GM12865 (cell line): ENCODE measurements around the gene PRR22.
"Not testable (repeated sequence)": the region's sequence is repeated elsewhere in the genome, so short reads cannot be mapped to it uniquely, and the experiment has no call there.

ENCODE experiments used
- DNase-seq: peaks from one replicate; pipeline ENCODE4 v3.0.0; 2010; ENCODE audit warnings: low read depth
- H3K4me3 ChIP-seq: 2 replicates; pipeline ENCODE4 v1.5.1; 2011; ENCODE audit warnings: mild to moderate bottlenecking, low read depth, low read length, control low read depth
- CTCF ChIP-seq: IDR thresholded peaks from 2 replicates; pipeline ENCODE4 v1.5.1; 2011; ENCODE audit warnings: low read length, control low read depth, low read depth, inconsistent platforms; ENCODE audit not compliant: insufficient read depth; ENCODE audit errors: missing control alignments

The PRR22 gene

GRCh38 chr19:5749505-5749904 lies 35.0 kb downstream of the PRR22 start:
- DNase-seq: no peak
- H3K4me3 ChIP-seq: no peak overlapping the region
- TF ChIP-seq CTCF: no peak

GRCh38 chr19:5748920-5749319 lies 35.6 kb downstream of the PRR22 start:
- DNase-seq, H3K4me3 ChIP-seq: not testable (repeated sequence)

GRCh38 chr19:5744999-5745398 lies 39.5 kb downstream of the PRR22 start:
- not testable (repeated sequence) for DNase-seq, H3K4me3 ChIP-seq

GRCh38 chr19:5743630-5744029 lies 40.9 kb downstream of the PRR22 start:
- no peak for TF ChIP-seq CTCF
- no peak for DNase-seq
- H3K4me3 ChIP-seq: no peak overlapping the region

GRCh38 chr19:5742051-5742450 lies 42.5 kb downstream of the PRR22 start:
- H3K4me3 ChIP-seq: no peak overlapping the region
- TF ChIP-seq CTCF: no peak
- no peak for DNase-seq

GRCh38 chr19:5738423-5738822 lies 46.1 kb downstream of the PRR22 start:
- no peak for DNase-seq
- no peak for TF ChIP-seq CTCF
- no peak overlapping the region for H3K4me3 ChIP-seq

GRCh38 chr19:5733172-5733571 lies 51.4 kb downstream of the PRR22 start:
- not testable (repeated sequence) for DNase-seq, H3K4me3 ChIP-seq
